Transverse colon (tissue), 4 donors: ENCODE results near the gene CELSR1. TPM values are rescaled to one million over a fixed set of nuclear protein-coding genes. Genes with fewer than 3 reads are reported as not detected.
A peak's percentile ranks its signal among the peaks of the same experiment; 100 is the strongest.

Experiments
- DNase-seq: peaks from one replicate; pipeline ENCODE4 v3.0.0-alpha.2; 2019
- H3K27ac ChIP-seq, 4 donors: fragments of 200-600 bp; sonication (generic); 2 replicates each; pipeline ENCODE4 v1.5.1; 2016 to 2018; ENCODE audit warnings: inconsistent platforms in 4 of 4
- H3K27me3 ChIP-seq: fragments of 200-600 bp; sonication (generic); 2 replicates; pipeline ENCODE4 v1.5.1; 2017; ENCODE audit warnings: inconsistent platforms
- H3K36me3 ChIP-seq, 4 donors: fragments of 200-600 bp; sonication (generic); 2 replicates each; pipeline ENCODE4 v1.5.1; 2017 to 2019; ENCODE audit warnings: inconsistent platforms in 4 of 4
- H3K4me1 ChIP-seq, 4 donors: fragments of 200-600 bp; sonication (generic); 2 replicates each; pipeline ENCODE4 v1.5.1; 2017 to 2020; ENCODE audit warnings: inconsistent platforms in 4 of 4
- H3K4me3 ChIP-seq, 4 donors: fragments of 200-600 bp; sonication (generic); 1 replicate in 1 of 4; 2 replicates in 3 of 4; pipeline versions ENCODE4 v1.5.1 to v1.6.1; 2017 to 2019; ENCODE audit warnings: inconsistent platforms in 4 of 4
- H3K9me3 ChIP-seq, 2 donors: fragments of 200-600 bp; sonication (generic); 2 replicates each; pipeline ENCODE4 v1.5.1; 2017 to 2019; ENCODE audit warnings: inconsistent platforms in 2 of 2
- CTCF ChIP-seq, 5 experiments: fragments of 200-600 bp in 3 of 5; fragments of 450-650 bp in 2 of 5; sonication (generic) in 3 of 5; IDR thresholded peaks; 1 replicate in 2 of 5; 2 replicates in 3 of 5; pipeline ENCODE4 v1.5.1; 2016 to 2017; ENCODE audit warnings: antibody characterized with exemption in 5 of 5, inconsistent platforms in 3 of 5, mild to moderate bottlenecking in 2 of 5, moderate library complexity in 1 of 5
- EP300 ChIP-seq: sonication (generic); formaldehyde crosslinking; IDR thresholded peaks from one replicate; pipeline ENCODE4 v1.6.1; 2017; ENCODE audit warnings: antibody characterized with exemption, low read depth
- POLR2A ChIP-seq: fragments of 450-650 bp; IDR thresholded peaks from one replicate; pipeline ENCODE4 v1.6.1; 2016; ENCODE audit warnings: antibody characterized with exemption, mild to moderate bottlenecking, moderate library complexity
- POLR2AphosphoS5 ChIP-seq, 3 donors: sonication (generic); formaldehyde crosslinking; IDR thresholded peaks; one replicate each; pipeline ENCODE4 v1.6.1; 2016; ENCODE audit warnings: antibody characterized with exemption in 3 of 3
- WGBS, 2 donors: methylation state at CpG; one replicate each; pipeline ENCODE4 v1.1.5; 2018; ENCODE audit warnings: low coverage in 1 of 2; 5-methylcytosine and 5-hydroxymethylcytosine counted together
- in situ Hi-C, 4 donors: fragments of 200-750 bp; cut with MboI; loops; one replicate each; pipeline versions ENCODE4 v1.15.0 to v1.15.1; 2017; ENCODE audit warnings: low sequenced_read_pairs in 3 of 4, low pct_ligation_motif_present in 1 of 4, low pct_unique_long_range_greater_than_20kb in 1 of 4
- intact Hi-C: fragments of 100-400 bp; cut with DNase I; formaldehyde crosslinking; loops from one replicate; pipeline ENCODE4 v1.15.1; 2023; ENCODE audit warnings: low total_unique reads
- total RNA-seq, 4 donors: library from RNA; depleted of rRNA; stranded (reverse); fragments of >200 nt; gene quantifications; one replicate each; pipeline ENCODE4 v1.1.0, GENCODE V29; 2016

CELSR1 gene
- total RNA-seq, 4 donors from 2014 or later = 0.96 to 2.5 (median 1.4) TPM

- peaks cover 0 to 40% (median 10%) of the 10 kb centered on the region in 4 donors for H3K36me3 ChIP-seq
Measured at GRCh38 chr22:46337870-46338269, 199.6 kb downstream of the CELSR1 start.

DNA sequence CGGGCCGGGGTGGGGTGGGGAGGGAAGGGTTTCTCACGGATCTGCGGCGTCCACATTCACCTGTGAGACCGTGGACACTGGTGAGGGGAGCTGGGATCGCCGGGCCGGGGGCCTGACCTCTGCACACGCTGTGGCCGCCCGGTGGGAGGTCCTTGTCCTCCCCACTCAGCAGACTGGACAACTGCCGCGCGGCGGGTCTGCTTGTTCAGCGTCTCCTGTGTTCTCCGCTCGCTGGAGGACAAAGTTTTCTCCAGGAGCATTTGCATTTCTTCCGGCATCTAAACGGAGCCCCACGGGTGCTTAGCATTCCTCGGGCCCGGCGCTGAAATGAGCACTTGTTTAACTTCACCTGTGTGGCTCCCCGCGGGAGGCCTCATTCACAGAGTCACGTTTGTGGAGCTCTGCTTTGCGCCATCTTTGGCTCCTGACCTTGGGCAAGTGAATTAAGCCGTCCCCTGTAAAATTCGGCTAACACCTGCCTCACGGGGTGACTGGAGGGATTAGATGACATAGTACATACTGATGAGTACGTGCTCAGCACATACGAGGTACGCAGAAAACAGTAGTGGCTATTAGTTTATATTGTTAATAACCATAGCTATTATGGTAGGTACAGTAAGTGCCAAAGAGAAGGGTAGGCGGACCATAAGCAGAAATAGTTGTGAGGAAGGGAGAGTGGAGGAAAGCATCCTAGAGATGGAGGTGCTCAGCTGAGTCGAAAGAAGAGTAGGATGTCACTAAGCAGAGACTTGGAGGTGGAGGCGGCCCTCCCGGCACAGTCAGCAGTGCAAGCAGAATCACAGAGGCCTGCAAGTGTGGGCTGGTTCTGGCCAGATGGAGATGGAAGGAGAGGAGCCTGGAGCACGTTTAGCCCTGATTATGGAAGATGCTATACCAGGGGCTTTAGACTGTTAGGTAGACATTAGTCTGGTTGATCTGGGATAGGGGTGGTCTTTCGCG is 201.0 kb downstream of the CELSR1 start:
- peaks cover 0 to 26% (median 10%) of the 10 kb centered on the region in 4 donors for H3K36me3 ChIP-seq
- H3K4me1 ChIP-seq = peaks cover 7 to 15% (median 10%) of the 10 kb centered on the region in 4 donors
- peak overlapping the region; percentile 84 to 92 (median 90) for H3K27ac ChIP-seq
- no peak for TF ChIP-seq EP300
- no peak for TF ChIP-seq CTCF (IDR thresholded peaks at IDR 0.05)
- TF ChIP-seq POLR2AphosphoS5 (IDR thresholded peaks at IDR 0.05) = no peak
- no peak for TF ChIP-seq POLR2A
- DNase-seq = peak; percentile 33
- H3K27me3 ChIP-seq = no peaks in the 10 kb centered on the region
- H3K4me3 ChIP-seq = peak overlapping the region; percentile 72 to 93 (median 82)
- intact Hi-C loops (no loop called here), in situ Hi-C loops (no loop called here)
- WGBS, 2 donors = 9 to 13% methylated on average over 7 to 32 of the region's 42 CpGs
- H3K9me3 ChIP-seq = no peaks in the 10 kb centered on the region

More at GRCh38 chr22:46337870-46338269, 199.6 kb downstream of the CELSR1 start:
- Histone ChIP-seq H3K27me3 (no peaks in the 10 kb centered on the region), H3K9me3 (no peaks in the 10 kb centered on the region), H3K4me3 (no peak overlapping the region), H3K27ac (no peak overlapping the region), H3K4me1 (peaks cover 7 to 15% (median 10%) of the 10 kb centered on the region in 4 donors)
- DNase-seq = no peak
- intact Hi-C loops (no loop called here), in situ Hi-C loops (no loop called here)
- whole genome bisulfite sequencing, 2 donors = 83% methylated on average over 9 of the region's 9 CpGs; no CpG with 5 or more reads in 1 of the 2 donors
- TF ChIP-seq EP300 (no peak), POLR2A (no peak), POLR2AphosphoS5 (IDR thresholded peaks at IDR 0.05) (no peak), CTCF (IDR thresholded peaks at IDR 0.05) (no peak)

- Histone ChIP-seq H3K27ac (peak within 1 kb of the TSS; percentile 84 to 92 (median 90)), H3K36me3 (peaks cover 0 to 19% (median 7%) of the 10 kb centered on the region in 4 donors), H3K27me3 (no peaks in the 10 kb centered on the region), H3K9me3 (no peaks in the 10 kb centered on the region), H3K4me3 (peak within 1 kb of the TSS; percentile 72 to 93 (median 82)), H3K4me1 (peaks cover 7 to 15% (median 10%) of the 10 kb centered on the region in 4 donors)
- 0 to 2% methylated on average over 3 to 69 of the region's 93 CpGs for WGBS, 2 donors
- in situ Hi-C loops = no loop called here
- intact Hi-C loops = no loop called here
- TF ChIP-seq POLR2A (peak; percentile 76), CTCF (IDR thresholded peaks at IDR 0.05) (peak in 1 of 5 experiments; percentile 6), EP300 (no peak), POLR2AphosphoS5 (IDR thresholded peaks at IDR 0.05) (peak; percentile 73 to 91 (median 84))
- DNase-seq = peak; percentile 88
Measured at GRCh38 chr22:46335201-46336118, 202.0 kb downstream of the CELSR1 start, which contains the start of gene TRMU. Gene TRMU (plus strand): TSS chr22:46335714. CDS start chr22:46335765, 51 bp downstream.
